Femur (tissue), 1 donor: Measurements from ENCODE around the gene PKN3.
"Not testable (repeated sequence)": the region's sequence is repeated elsewhere in the genome, so short reads cannot be mapped to it uniquely, and the experiment has no call there.

ENCODE experiments used
- DNase-seq: peaks from one replicate; pipeline ENCODE4 v3.0.0-alpha.2; 2017

PKN3 gene

DNA sequence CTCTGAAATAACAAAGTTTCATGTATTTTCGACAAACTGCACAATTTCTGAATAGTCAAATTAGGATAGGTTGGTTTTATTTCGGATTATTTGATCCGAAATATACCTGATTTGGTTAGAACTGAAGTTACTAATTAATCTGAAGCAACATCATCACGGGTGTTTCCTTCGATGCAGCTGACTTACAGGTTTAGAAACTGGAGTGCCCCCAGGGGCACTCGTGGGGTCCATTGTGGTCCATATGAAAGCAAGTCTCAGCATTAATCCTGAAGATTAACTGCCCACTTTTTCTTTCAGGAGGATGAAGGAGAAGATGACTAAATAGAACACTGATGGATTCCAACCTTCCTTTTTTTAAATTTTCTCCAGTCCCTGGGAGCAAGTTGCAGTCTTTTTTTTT, 8.0 kb upstream of the PKN3 start:
- DNase-seq = no peak

DNA sequence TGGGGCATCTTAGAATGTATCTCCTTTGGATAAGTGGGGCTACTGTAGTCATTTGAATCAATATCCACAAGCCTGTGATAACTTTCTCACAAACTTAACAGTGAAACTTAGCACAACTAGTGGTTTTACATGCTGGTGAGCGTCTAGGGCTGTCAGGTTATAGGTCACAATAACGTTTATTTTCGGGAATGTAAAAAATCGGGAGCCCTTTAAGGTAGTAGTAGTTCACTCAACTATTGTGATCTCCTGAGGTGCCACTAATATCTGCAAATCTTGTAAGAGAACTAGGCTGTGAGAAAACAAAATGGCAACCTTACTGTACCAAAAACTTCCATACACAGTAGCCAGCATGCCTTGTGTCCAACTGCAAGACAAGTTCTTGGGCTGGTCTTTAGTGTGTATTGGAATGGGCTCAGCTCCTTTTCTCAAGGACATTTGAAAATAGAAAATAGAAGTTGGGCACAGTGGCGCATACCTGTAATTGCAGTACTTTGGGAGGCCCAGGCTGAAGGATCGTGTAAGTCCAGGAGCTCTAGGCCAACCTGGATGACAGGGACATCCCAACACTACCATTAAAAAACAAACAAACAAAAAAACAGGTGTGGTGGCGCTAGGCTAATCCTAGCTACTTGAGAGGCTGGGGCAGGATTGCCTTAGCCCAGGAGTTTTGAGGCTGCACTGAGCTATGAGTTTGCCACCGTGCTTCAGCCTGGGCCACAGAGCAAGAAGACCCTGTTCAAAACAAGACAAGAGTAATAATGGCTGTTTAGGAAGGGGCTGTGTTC, 5.2 kb upstream of the PKN3 start:
- no peak for DNase-seq

DNA sequence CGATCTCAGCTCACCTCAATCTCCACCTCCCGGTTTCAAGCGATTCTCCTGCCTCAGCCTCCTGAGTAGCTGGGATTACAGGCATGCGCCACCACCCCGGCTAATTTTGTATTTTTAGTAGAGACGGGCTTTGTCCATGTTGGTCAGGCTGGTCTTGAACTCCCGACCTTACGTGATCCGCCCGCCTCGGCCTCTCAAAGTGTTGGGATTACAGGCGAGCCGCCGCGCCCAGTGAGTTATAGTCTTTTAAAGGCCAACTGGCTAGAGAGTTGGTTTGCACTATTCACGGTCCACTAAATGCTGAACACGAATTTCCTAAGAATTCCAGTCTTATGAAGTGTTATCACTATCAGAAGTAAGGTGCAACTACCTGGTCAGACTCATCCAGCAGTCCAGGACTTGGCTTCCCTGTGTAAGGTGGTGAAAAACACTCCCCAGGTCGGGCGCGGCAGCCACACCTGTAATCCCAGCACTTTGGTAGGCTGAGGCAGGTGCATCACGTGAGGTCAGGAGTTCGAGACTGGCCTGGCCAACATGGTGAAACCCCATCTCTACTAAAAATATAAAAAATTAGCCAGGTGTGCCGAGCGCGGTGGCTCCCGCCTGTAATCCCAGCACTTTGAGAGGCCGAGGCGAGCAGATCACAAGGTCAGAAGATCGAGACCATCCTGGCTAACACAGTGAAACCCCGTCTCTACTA, 3.1 kb upstream of the PKN3 start:
- not testable (repeated sequence) for DNase-seq

DNA sequence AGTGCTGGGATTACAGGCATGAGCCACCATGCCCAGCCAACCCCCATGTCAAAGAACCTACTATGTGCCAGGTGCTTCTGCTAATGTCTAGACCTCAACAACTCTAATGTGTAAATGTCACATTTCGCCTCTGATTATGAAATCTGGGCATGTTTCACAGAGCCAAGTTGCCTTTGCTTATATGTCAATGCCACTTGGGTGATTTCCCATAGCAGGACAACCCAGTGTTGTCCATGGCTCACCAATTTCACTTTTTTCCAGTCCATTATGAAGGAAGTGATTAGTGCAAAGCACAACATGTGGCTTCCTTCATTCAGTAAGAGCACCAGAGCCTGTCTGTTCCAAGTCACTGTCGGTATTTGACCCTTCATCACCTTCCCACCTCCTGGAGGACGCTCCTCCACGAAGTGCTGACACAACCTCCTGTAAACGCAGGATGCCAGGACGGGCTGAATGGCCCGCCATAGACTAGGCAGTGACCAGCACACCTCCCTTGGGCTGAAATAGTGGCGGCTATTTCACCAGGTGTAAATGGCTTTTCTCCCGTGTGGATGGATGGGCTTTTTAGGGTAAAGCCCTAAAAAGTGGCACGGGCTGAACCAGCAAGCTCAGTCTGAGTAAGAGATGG, 962 bp upstream of the PKN3 start:
- no peak for DNase-seq

DNA sequence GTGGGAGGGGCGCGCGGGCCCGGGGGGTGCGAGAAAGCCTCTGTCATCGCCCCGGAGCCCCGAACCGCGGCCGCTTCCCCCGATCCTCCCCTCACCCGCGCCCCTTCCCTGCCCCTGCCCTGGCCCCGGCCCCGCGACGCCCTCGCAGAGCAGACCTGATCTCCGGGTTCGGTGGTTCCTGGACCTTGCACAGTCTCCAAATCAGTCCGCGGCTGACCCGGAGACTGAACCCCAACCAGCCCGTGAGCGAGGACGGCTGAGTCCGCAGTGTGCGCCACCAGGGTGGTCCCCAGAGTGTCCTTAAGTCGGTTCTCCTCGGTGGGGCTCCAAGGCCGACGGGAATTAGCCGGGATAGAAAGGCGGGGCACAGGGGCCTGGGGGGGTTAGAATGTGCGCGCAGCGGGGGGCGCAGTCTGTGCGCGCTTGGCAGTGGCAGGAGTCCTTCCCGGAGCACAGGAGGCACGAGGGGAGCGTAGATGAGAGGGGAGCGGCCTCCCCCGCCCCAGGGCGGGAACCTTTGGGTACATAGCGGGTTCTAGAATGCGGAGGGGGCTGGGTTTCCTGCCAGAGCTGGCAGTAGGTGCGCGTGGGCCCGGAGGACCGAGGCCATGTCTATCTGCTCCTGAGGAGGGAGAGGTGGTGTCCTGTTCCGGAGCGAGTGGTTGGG, 779 bp downstream of the PKN3 start:
- DNase-seq = no peak

DNA sequence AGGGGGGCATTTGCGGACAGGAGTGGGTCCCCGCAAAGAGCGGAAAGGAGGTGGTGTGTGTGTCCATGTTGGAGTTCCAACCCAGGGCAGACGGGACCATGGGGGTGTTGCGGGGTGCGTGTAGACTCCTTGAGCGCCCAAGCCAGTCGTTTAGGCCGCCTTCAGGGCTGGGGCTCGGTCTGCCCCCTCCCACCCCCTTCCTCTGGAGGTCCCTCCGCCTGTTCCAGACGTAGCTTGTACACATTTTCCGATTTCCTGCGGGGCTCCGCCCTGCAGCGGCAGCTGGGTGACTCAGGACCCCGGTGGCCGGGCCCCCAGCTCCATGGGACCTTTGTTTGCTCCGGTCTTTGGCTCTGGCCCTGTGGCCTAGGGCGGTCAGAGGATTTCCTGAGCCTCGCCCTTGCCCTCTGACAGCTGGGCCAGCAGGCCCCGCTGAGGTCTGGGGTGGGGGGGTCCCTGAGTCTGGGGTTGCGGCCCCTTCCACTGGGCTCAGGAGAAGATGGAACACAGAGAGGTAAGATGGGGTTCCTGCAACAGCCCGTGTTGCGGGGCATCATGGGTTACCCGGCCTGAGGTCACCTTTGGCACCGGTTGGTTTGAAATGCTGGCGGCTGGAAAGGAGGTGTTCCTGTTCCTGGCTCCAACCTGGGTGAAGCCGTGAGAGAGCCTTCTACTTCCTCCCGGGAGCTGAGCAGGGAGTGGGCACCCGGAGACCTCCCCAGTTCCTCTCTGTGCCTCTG, 1.5 kb downstream of the PKN3 start:
- no peak for DNase-seq

DNA sequence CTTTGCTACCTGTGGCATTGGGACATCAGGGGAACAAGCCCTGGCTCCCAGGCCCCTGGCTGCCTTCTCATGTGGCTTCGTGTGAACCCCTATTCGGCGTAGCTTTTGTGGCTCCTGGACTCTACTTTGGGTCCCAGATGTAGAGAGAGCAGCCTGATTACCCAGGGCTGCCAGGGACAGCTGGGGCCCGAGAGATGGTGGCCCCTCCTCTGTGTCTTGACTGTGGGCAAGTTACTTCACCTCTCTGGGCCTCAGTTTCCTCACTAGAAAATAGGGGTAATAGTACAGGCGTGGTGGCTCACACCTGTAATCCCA, 2.0 kb downstream of the PKN3 start:
- DNase-seq = no peak

DNA sequence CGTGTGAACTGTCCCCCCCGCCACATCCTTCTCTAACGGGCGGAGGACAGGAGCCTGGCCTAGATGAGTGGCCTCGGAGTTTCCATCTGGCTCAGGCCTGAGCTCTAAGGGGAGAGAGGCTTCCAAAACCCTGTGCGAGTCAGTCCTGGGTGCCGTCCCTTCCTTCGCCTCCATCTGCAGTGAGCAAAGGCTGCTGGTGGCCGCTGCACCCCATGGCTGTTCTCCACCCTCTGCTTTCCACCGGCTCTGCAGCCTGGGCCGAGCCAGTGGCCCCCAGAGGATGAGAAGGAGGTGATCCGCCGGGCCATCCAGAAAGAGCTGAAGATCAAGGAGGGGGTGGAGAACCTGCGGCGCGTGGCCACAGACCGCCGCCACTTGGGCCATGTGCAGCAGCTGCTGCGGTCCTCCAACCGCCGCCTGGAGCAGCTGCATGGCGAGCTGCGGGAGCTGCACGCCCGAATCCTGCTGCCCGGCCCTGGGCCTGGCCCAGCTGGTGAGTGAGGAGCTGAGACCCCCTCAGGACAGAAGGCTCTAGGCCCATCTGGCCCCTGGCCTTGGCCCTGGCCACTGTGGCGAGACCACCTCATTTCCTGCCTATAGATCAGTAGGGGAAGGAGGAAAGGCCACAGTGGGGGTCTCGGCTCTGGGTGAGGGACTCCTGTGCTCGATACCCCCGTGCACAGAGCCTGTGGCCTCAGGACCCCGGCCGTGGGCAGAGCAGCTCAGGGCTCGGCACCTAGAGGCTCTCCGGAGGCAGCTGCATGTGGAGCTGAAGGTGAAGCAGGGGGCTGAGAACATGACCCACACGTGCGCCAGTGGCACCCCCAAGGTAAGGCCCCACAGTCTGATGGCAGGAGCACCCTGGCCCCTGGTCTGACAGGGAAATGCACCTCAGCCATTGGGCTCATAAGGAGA, 3.0 kb downstream of the PKN3 start:
- DNase-seq = no peak

DNA sequence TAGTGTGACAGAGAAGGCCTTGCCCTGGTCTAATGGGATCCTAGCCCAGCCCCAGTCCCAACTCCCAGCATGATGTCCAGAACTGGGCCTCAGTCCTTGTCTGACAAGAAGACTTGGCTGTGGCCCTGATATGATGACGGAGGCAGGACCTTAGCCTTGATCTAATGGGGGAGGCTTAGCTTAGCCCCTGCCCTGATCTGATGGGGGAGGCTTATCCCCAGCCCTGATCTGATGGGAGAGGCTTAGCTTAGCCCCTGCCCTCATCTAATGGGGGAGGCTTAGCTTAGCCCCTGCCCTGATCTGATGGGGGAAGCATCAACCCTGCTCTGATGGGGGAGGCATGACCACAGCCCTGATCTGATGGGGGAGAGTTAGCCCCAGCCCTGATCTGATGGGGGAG, 3.7 kb downstream of the PKN3 start:
- no peak for DNase-seq

DNA sequence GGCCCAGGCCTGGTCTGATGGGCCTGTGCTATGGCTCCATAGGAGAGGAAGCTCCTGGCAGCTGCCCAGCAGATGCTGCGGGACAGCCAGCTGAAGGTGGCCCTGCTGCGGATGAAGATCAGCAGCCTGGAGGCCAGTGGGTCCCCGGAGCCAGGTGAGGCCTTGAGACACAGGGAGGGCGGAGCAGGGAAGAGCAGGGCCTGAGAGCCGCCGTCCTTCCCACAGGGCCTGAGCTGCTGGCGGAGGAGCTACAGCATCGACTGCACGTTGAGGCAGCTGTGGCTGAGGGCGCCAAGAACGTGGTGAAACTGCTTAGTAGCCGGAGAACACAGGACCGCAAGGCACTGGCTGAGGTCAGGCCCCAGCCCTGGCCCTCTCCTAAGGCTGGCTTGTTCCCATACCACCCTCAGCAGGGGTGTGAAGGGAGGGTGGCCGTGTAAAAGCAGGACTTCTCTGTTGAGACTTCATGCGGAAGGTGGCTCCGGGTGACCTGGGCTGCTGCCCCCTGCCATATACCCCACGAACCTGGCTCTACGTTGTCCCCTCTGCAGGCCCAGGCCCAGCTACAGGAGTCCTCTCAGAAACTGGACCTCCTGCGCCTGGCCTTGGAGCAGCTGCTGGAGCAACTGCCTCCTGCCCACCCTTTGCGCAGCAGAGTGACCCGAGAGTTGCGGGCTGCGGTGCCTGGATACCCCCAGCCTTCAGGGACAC, 4.5 kb downstream of the PKN3 start:
- DNase-seq = no peak

DNA sequence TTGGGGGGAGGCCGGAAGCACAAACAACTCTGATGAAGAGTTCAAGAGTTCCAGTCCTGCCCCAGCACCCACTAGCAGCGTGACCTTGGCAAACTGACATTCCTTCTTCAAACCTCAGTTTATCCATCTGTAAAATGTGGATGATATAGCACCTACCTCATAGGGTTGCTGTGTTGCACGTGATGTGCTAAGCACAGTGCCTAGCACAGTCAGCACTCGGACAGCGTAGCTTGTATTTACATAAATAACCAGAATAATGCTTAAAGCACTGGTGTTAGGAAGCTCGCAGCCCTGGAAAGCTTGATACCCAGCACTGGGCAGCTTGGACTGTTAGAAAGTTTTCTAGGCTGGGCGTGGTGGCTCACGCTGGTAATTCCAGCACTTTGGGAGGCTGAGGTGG, 5.1 kb downstream of the PKN3 start:
- no peak for DNase-seq

DNA sequence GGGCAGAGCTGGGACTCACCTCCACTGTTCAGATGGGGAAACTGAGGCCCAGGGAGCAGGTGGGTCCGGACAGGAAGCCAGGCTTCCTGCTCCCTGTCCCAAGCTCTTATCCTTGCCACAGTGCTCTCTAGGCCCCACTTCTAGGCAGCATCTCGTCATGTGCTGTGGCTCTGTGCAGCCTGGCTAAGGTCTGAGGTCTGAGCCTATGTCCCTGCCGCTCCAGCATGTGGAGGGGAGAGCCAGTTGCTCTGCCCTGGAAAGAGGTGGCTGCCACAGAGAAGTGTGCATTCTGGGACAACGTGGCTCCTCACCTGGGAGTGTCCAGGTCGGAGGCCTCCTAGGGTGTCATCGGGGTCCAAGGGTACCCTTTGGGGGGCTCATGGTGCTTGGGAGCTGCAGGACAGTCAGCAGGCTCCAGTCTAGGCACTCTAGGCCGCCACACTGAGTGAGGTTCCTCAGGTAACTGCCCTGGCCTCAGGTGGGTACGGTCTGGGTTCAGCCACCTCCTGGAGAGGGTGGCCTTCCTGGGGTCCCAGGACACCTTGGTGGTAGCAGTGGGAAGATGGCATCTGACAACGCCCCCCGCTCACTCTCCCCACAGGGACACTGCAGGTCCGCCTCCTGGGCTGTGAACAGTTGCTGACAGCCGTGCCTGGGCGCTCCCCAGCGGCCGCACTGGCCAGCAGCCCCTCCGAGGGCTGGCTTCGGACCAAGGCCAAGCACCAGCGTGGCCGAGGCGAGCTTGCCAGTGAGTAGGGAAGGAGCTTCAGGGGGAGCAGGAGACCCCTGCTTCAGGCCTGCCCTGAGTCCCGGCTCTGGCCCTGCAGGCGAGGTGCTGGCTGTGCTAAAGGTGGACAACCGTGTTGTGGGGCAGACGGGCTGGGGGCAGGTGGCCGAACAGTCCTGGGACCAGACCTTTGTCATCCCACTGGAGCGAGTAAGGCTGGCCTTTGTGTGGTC, 10.4 kb downstream of the PKN3 start:
- no peak for DNase-seq

DNA sequence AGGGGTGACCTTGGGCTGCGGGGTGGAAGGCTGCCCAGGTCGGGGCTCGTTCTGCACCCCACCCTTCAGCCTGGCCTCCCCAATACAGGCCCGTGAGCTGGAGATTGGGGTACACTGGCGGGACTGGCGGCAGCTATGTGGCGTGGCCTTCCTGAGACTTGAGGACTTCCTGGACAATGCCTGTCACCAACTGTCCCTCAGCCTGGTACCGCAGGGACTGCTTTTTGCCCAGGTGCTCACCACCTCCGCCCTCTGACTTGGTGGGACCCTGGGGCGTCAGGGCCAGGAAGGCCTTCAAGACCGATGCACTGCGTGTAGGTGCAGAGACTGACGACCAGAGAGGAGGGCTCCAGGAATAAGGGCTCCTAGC, 11.1 kb downstream of the PKN3 start:
- no peak for DNase-seq

DNA sequence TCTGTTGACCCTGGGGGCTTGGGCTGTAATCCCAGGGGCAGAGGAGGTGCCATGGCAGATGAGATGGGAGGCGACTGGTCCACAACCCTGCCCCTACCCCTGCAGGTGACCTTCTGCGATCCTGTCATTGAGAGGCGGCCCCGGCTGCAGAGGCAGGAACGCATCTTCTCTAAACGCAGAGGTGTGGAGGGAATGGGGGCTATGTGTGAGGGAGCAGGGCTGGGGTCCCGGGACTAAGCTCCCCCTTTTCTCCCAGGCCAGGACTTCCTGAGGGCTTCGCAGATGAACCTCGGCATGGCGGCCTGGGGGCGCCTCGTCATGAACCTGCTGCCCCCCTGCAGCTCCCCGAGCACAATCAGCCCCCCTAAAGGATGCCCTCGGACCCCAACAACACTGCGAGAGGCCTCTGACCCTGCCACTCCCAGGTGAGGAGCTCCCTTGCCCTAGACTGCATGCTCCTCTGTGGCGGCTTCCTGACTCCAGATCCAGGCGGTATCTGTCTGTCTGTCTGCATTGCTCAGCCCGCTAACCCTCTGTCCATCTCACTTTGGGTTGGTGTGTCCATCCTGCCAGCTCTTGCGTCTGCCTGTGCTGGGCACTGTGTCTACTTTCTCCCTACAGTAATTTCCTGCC, 11.8 kb downstream of the PKN3 start:
- no peak for DNase-seq

DNA sequence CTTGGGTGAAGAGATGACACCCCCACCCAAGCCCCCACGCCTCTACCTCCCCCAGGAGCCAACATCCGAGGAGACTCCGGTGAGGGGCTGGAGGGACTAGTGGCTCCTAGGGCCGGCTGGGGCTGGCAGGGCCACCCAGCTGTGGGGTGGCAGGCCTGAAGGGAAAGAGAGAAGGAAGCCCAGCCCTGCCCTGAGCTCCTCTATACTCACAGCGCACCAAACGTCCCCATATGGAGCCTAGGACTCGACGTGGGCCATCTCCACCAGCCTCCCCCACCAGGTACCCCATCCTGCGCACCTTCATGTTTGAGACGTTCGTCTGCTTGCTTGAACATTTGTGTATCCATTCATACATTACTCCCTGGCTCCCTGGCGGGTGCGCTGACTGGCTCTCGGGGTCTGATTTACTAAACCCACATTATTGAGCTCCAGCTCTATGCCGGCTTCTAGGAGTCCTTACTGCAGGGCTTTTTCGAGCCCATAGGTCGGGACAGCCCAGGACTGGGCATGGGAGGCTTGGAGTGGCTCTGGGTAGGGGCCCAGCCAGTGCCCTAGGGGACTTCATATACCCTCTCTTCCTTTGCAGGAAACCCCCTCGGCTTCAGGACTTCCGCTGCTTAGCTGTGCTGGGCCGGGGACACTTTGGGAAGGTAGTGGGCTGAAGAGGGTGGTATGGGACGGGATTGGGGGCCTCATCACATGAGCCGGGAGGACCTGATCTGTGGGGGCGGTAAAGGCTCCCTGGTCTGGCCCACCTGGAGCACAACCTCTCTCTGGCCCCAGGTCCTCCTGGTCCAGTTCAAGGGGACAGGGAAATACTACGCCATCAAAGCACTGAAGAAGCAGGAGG, 12.5 kb downstream of the PKN3 start:
- DNase-seq = no peak

DNA sequence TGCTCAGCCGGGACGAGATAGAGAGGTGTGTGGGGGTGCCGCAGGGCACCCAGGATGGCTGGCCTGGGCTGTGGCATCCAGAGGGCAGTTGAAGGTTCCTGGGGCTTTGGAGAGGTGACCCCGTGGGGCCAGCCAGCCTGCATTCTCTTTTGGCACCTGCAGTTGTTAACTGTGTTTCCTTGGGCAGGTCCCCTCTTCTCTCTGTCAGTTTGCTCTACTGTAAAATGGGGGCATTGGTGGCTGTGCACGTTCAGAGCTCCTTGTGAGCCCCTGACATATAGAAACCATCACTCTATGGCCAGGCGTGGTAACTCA, 13.1 kb downstream of the PKN3 start:
- no peak for DNase-seq

DNA sequence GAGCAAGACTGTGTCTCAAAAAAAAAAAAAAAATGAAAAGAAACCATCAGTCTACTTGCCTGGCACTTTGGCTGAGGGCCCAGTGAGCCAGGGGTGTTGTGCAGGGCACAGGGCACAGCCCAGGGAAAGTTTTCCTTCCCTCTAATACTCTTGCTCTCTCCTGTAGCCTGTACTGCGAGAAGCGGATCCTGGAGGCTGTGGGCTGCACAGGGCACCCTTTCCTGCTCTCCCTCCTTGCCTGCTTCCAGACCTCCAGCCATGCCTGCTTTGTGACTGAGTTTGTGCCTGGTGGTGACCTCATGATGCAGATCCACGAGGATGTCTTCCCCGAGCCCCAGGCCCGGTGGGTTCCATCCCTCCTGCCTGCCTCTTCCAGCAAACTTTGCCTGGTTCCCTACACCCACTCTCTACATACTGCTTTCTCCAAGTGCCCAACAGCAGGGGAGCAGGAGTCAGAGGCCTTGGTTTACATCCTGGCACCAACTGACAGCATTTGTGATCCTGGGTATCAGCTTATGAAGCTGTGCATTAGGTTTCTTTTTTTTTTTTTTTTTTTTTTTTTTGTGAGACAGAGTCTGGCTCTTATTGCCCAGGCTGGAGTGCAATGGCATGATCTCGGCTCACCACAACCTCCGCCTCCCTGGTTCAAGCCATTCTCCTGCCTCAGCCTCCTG, 14.4 kb downstream of the PKN3 start:
- no peak for DNase-seq

DNA sequence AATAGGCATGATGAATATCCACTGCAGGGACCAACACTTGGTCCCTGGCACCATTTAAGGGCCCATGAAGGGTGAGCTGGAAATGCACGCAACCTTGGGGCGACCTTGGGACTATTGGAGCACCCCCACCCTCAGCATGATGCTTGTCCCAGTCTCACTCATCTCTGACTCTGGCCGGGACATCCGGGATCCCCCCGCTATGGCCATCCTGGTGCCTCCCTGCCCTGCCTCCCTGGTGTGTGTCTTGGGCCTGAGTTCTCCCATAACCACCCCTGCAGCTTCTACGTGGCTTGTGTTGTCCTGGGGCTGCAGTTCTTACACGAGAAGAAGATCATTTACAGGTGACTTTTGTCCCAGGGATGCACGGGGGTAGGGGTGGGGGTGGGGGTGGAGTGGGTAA, 15.7 kb downstream of the PKN3 start:
- DNase-seq = no peak
